HG03060 (cell line): Measurements from ENCODE around the gene HHATL.

Experiments
- ATAC-seq: cut with Tn5 transposase; IDR thresholded peaks from one replicate; pipeline ENCODE4 v1.9.1; 2021; ENCODE audit warnings: low read depth, moderate number of reproducible peaks; ENCODE audit not compliant: unreplicated experiment

HHATL gene

GRCh38 chr3:42700366-42701288 is 2.0 kb downstream of the HHATL start:
- ATAC-seq = no peak

DNA sequence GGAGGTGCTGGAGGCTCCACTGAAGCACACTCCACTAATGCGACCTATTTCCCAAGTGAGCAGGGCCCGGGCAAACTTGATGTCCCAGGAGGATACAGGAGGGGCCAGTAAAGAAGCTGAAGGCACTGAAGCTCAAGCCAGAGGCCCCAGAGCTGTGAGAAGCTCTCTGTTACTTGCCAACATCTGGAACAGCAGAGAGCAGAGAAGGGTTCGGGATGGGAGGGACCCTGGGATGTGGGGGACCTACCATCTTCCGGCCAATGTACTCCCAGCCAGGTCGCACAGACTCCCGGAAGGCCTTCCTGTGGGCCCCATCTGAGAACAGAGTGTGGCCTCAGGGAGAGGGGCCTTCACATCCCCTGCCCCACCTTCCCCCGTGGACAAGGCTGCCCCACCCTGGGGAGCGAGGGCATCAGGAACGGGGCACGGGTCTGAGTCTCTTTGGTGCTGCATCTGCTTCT is 3.1 kb downstream of the HHATL start:
- no peak for ATAC-seq

DNA sequence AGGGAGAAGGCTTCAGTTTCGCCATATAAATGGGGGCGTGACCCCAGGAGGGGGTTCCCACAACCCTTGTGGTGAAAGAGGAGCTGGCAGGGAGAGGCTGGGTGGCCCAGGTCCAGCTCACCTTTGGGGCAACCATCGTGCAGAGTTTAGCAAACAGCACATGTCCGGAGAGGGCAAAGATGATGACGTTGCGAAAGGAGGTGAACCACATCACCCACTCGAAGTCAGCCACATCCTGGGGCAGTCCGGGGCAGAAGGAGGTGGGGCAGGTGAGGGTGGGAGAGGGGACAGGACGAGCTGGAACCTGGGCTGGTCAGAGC is 3.7 kb downstream of the HHATL start:
- no peak for ATAC-seq

DNA sequence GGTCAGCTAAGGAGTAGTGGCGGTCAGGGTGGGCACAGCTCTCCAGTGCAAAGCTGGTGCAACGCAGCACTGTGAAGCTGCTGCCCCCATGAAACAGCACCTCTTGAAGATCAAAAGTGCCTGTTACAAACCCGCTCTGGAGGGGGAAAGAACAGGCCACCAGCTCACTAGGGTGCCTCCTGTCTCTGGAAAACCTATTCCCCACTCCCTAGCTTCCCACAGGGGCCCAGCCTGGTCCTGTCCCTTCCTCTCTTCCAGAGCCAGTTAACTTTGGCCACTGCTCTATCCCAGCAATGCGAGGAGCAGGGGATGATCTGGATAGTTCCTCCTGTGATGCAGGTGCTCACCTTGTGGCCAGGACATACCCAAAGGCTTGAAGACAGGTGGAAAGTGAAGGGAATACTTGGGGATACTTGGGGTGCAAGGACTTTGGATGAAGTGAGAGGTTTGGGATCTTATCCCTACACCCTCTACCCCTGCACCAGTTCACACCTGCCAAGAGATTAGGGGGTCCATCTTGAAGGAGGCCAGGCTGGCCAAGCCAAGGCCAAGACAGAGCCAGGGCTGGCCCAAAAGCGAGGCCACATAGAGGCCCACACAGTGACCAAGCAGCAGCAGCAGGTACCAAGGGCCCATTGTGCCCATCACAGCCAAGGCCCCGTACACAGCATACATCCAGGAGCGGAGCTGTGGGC is 4.2 kb downstream of the HHATL start:
- ATAC-seq = no peak

- no peak for ATAC-seq
Measured at GRCh38 chr3:42697289-42698051, 5.1 kb downstream of the HHATL start.

GRCh38 chr3:42696356-42697288 is 6.0 kb downstream of the HHATL start:
- no peak for ATAC-seq

DNA sequence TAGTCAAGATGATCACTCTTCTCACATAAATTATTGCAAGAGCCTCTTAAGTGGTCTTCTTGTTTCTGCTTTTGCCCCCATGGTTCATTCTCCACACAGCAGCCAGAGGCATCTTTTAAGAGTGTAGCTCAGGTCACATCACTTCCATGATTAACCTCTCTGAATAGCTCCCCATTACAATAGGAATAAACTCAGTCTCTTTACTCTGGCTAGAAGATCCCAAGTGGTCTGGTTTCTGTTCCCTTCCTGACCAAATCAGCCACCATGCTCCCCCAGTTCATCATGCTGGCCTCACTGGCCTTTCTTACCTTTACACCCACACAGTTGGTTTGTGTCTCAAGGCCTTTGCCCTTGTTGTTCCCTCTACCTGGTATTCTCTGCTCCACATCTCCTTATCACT is 8.2 kb downstream of the HHATL start:
- ATAC-seq = no peak

GRCh38 chr3:42693530-42693930 is 9.1 kb downstream of the HHATL start:
- ATAC-seq = no peak

- no peak for ATAC-seq
Measured at GRCh38 chr3:42692667-42693529, 9.7 kb downstream of the HHATL start.

- ATAC-seq = no peak
Measured at GRCh38 chr3:42691816-42692666, 10.6 kb downstream of the HHATL start.

DNA sequence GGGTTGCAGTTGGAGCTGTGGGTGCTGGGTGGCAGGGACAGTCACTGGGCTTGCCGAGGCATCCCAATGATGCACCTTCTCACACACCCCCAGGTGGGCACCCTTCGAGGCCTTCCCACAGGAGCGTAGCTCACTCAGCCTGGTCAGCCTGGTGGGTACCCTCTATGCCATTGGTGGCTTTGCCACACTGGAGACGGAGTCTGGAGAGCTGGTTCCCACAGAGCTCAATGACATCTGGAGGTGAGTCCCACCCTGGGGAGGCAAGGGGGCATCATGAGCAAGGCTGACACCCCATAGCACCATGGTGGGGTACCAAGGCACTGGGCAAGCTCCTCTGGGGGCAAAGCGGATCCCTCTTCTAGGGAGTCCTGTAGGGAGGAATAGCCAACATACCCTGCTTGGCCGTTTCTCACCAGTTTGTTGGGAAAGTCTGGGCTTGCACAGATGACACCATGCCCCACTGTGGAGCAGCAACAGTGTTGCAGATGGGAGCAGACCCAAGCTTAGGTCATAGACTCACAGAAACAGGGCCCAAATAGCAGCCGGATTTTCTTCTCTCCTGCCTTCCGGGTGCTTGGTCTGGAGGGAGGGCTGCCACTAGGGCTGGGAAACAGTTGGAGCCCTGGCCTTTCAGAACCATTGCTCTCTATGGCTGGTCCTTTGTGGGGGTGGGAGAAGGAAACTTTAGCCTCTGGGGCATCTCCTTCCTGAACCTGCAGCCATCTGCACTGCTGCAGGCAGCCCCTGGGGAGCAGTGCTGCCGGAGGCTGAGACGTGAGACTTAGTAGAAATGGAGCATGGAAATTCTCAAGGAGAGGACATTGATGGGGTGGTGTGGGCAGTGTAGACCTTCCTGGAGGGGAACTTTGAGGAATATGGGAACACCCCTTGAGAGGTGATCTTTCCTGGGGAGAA is 11.6 kb downstream of the HHATL start:
- ATAC-seq = no peak

DNA sequence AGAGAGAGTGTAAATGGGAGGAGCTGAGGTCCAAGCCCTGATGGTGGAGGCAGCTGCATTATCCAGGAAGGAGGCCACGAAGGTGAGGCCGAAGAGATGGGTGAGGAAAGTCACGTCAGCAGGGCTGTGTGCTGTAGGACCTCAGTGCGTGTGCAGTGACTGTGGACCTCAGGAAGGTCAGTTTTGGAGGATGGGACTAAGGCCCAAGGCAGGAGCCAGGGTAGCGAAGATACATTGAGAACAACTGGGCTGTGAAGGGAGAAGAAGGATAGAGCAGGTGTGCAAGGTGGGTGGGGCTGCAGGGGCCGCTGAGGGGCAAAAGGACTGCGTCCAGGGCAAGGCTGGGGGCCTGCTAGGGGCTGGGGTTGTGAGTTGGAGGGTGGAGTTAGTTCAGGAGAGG is 12.4 kb downstream of the HHATL start:
- ATAC-seq = no peak

- ATAC-seq = no peak
Measured at GRCh38 chr3:42689421-42690014, 13.1 kb downstream of the HHATL start.

DNA sequence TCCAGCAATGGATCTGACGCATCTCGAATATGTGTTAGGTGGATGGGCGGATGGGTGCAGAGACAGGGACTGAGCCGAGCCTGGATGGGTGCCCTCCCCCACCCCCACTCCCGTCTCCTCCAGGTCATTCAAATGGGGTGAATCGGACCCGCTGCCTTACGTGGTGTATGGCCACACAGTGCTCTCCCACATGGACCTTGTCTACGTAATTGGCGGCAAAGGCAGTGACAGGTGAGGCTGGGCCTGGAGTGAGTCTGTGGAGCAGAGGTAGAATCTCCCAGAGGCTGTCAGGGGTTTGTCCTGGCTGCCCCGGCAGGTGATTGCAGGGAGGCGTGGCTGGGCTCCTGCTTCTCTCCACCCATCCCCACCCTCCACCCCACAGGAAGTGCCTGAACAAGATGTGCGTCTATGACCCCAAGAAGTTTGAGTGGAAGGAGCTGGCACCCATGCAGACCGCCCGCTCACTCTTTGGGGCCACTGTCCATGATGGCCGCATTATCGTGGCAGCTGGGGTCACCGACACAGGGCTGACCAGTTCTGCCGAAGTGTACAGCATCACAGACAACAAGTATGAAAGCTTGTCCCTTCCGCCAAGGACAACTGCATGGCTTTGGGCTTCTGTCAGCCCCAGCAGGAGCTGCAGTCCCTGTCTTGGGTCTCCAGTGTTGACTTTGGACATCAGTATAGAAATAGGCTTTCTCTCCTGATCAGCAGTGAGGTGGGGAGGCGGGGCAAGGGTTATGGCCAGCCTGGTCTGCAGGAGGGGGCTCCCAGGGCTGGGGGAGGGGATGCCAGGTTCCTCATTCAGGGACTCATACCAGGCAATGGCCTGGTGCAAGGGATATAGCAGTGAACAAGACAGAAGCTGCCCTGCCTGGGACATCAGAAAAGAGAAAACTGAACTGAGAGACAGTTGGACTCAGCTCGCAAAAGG is 13.8 kb downstream of the HHATL start:
- ATAC-seq = no peak

- no peak for ATAC-seq
Measured at GRCh38 chr3:42688016-42688415, 14.6 kb downstream of the HHATL start.
